ENCODE measurements around the gene TEX14.

GRCh38 chr17:58587713-58588117, 104.1 kb downstream of the TEX14 start:
- TF ChIP-seq CTCF (IDR thresholded peaks at IDR 0.05) (peak; percentile 74 to 90 (median 78)), POLR2A (IDR thresholded peaks at IDR 0.05) (no peak)
